IMR-90 (cell line): Measurements from ENCODE around the gene PPIA.

Experiments
- BHLHE40 ChIP-seq: fragments of 150-350 bp; IDR thresholded peaks from 2 replicates; pipeline ENCODE4 v1.6.1; 2016; ENCODE audit warnings: mild to moderate bottlenecking, low read depth, low read length
- MAFK ChIP-seq: IDR thresholded peaks from 2 replicates; pipeline ENCODE4 v1.6.1; 2012; ENCODE audit warnings: low read depth, low read length, improper control_type of control experiment
- POLR2A ChIP-seq: IDR thresholded peaks from 2 replicates; pipeline ENCODE4 v1.6.1; 2012; ENCODE audit warnings: mild to moderate bottlenecking, low read depth, low read length
- RFX5 ChIP-seq: IDR thresholded peaks from 2 replicates; pipeline ENCODE4 v1.8.0; 2012; ENCODE audit warnings: low read depth, mild to moderate bottlenecking, low read length, moderate library complexity
- TF ChIP-seq, protein P1 (sequence below): conservative IDR thresholded peaks from 2 replicates; pipeline ENCODE4 v1.5.1; 2012; ENCODE audit warnings: mild to moderate bottlenecking, low read depth, low read length, improper control_type of control experiment

DNA sequence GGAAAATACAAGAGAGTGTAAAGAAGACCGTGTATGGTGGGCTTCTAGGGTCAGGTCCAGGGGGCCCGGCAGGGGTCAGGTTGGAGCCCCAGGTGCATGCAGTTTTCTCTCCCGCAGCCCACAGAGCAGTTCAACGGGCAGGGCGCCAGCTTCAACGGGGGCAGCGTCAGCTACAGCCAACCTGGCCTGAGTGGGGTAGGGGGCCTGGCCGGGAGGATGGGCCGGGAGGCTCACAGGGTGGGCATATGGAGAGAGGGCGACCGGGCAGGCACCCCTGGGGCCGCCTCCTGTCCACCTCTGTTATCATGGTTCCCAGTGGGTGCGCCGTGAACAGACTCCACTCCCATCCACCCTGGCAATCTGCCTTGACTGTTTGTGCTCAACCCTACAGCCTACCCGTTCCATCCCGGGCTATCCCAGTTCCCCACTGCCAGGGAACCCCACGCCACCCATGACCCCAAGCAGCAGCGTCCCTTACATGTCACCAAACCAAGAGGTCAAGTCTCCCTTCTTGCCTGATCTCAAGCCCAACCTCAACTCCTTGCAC, 36.4 kb upstream of the PPIA start:
- TF ChIP-seq POLR2A, result no peak
- TF ChIP-seq, protein P1, sequence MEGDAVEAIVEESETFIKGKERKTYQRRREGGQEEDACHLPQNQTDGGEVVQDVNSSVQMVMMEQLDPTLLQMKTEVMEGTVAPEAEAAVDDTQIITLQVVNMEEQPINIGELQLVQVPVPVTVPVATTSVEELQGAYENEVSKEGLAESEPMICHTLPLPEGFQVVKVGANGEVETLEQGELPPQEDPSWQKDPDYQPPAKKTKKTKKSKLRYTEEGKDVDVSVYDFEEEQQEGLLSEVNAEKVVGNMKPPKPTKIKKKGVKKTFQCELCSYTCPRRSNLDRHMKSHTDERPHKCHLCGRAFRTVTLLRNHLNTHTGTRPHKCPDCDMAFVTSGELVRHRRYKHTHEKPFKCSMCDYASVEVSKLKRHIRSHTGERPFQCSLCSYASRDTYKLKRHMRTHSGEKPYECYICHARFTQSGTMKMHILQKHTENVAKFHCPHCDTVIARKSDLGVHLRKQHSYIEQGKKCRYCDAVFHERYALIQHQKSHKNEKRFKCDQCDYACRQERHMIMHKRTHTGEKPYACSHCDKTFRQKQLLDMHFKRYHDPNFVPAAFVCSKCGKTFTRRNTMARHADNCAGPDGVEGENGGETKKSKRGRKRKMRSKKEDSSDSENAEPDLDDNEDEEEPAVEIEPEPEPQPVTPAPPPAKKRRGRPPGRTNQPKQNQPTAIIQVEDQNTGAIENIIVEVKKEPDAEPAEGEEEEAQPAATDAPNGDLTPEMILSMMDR, result no peak
- no peak for TF ChIP-seq RFX5
- no peak for TF ChIP-seq BHLHE40
- no peak for TF ChIP-seq MAFK
